ENCODE measurements around the gene GPR62. TPM values are rescaled to one million over a fixed set of nuclear protein-coding genes. Genes with fewer than 3 reads are reported as not detected.

Gene GPR62
- total RNA-seq, 2 donors from 2014 or later, result 0.41 to 0.97 TPM

DNA sequence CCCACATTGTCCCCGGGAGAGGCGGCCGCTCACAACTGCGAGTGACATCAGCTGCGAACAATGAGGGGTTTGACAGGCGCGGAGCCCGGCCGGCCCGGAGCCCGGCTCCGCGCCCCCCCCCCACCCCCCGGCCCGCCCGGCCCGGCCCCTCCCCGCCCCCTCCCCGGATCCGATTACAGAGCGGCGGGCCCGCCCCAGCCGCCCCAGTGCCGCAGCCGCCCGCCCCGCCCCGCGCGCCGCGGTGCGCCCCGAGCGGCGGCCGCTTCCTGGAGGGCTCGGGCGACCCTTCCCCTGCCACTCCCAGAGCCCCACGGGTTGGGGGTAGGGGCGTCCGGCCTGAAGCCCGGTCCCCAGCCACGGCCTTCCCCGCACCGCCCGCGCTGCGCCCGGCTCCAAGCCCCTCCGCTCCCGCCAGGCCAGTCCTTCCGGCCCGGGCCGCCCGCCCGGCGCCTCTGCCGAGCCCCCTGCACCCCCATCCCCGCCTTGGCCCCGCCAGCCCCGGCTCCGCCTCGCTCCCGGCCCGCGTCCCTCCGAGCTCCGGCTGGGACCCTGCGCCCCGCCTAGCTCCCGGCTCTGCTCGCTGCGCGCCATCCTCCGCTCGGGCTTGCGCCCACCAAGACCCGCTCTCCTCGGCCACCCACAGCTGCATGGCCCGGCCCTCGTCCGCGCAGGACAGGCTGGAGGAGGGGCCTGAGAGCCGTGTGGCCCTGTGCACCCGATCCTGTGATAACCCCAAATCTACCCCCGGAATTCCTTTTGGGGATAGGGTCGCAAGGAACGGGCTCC, 12.4 kb downstream of the GPR62 start, which contains the start of gene PCBP4:
TSS of gene PCBP4 (minus strand) at position 71 of the 786 bp plus-strand sequence. CDS start 6,214 bp downstream, outside the sequence.
- 0% methylated on average over 37 of the region's 90 CpGs for WGBS
- peak; percentile 69 for DNase-seq (ENCODE audit: low spot score)
- H3K36me3 ChIP-seq, result no peaks in the 10 kb centered on the region
- intact Hi-C loops (cut with DNase I), result no loop called here
- TF ChIP-seq POLR2AphosphoS5 (IDR thresholded peaks at IDR 0.05) (no peak), POLR2A (IDR thresholded peaks at IDR 0.05) (peak; percentile 46)
- TF ChIP-seq, protein P1, sequence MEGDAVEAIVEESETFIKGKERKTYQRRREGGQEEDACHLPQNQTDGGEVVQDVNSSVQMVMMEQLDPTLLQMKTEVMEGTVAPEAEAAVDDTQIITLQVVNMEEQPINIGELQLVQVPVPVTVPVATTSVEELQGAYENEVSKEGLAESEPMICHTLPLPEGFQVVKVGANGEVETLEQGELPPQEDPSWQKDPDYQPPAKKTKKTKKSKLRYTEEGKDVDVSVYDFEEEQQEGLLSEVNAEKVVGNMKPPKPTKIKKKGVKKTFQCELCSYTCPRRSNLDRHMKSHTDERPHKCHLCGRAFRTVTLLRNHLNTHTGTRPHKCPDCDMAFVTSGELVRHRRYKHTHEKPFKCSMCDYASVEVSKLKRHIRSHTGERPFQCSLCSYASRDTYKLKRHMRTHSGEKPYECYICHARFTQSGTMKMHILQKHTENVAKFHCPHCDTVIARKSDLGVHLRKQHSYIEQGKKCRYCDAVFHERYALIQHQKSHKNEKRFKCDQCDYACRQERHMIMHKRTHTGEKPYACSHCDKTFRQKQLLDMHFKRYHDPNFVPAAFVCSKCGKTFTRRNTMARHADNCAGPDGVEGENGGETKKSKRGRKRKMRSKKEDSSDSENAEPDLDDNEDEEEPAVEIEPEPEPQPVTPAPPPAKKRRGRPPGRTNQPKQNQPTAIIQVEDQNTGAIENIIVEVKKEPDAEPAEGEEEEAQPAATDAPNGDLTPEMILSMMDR (IDR thresholded peaks at IDR 0.05), result no peak
- H3K27me3 ChIP-seq (replicated peaks; ENCODE audit: insufficient read depth), result no peaks in the 10 kb centered on the region
- peak within 1 kb of the TSS; percentile 63 to 83 for H3K4me3 ChIP-seq
- H3K27ac ChIP-seq, result peak within 1 kb of the TSS; percentile 84 to 93
- no peaks in the 10 kb centered on the region for H3K9me3 ChIP-seq
- peaks cover 10% of the 10 kb centered on the region for H3K4me1 ChIP-seq (replicated peaks)

DNA sequence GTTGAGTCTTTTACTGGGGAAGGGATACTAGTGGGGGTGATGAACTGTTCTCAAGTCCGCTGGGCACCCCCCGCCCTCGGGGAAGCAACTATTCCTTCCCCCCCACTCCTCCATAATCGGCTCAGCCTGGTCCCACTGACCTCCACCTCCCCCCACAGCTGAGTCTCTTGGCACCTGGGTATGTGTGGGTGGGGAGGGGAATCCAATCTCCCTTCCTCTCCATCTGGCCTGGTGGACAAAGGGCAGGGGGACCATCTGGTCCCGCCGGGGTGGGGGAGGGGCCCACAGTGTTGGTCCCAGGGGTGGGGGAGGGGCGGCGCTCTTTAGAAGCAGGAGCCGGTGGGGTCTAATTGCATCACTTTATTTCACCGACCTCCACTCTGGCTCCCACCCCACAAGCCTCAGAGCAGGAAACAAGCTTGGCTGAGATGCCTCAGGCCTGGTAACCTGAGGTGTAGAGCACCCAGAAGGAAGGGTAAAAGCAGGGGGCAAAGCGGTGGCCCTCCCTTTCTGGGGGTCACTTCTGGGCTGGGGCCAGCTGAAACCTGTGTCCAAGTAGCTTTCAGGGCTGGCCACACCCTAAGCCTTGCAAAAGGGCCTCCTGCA, 13.1 kb downstream of the GPR62 start:
- Histone ChIP-seq H3K4me1 (replicated peaks) (peaks cover 10% of the 10 kb centered on the region), H3K9me3 (no peaks in the 10 kb centered on the region), H3K36me3 (no peaks in the 10 kb centered on the region), H3K4me3 (peak overlapping the region; percentile 63 to 83), H3K27ac (peak overlapping the region; percentile 84 to 93), H3K27me3 (replicated peaks; ENCODE audit: insufficient read depth) (no peaks in the 10 kb centered on the region)
- intact Hi-C loops (cut with DNase I), result no loop called here
- no peak for TF ChIP-seq POLR2A (IDR thresholded peaks at IDR 0.05)
- TF ChIP-seq, protein P1 (IDR thresholded peaks at IDR 0.05), result no peak
- no peak for DNase-seq (ENCODE audit: low spot score)
- WGBS, result 13% methylated on average over 7 of the region's 11 CpGs

DNA sequence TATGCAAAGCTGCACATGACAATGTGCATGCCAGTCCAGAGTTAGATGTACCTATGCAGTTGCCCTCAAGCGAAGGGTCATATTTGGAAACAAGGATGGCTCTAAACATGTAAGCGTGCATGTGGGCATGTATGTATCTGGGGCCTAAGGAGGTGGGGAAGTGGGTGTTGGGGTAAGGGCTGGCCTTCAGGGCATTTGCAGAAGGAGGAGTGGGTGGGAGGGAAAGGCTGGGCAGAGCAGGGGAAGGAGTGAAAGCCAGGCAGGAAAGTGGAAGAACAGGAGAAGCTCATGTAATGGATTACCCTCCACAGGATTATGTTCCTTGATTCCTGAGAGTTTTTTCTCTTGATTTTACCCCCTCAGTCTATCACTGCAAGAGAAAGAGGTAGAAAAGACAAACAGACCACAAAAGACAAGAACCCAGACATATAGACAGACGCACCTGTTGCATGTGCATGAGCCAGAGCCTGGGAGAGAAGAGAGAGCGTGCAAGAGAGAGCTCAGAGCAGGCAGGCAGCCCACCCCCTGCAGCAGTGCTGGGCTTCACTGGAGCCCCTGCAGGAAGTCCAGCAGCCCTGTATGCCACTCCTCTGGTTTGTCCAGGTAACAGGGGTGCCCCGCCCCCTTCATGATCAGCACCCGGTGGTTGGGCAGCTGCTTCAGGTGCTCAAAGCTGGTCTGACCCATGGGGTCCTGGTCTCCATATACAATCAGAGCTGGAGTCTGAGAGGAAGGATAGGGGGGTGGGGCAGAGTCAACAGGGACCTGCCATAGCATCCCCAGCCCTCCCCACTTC, 13.9 kb downstream of the GPR62 start:
- WGBS, result 81% methylated on average over 6 of the region's 6 CpGs
- peaks cover 12% of the 10 kb centered on the region for H3K4me1 ChIP-seq (replicated peaks)
- no peaks in the 10 kb centered on the region for H3K27me3 ChIP-seq (replicated peaks; ENCODE audit: insufficient read depth)
- TF ChIP-seq POLR2A (IDR thresholded peaks at IDR 0.05) (no peak), POLR2AphosphoS5 (IDR thresholded peaks at IDR 0.05) (no peak)
- TF ChIP-seq, protein P1 (IDR thresholded peaks at IDR 0.05), result no peak
- no peak overlapping the region for H3K4me3 ChIP-seq
- DNase-seq (ENCODE audit: low spot score), result no peak
- H3K27ac ChIP-seq, result no peak overlapping the region
- no peaks in the 10 kb centered on the region for H3K36me3 ChIP-seq
- no peaks in the 10 kb centered on the region for H3K9me3 ChIP-seq
- intact Hi-C loops (cut with DNase I), result no loop called here

DNA sequence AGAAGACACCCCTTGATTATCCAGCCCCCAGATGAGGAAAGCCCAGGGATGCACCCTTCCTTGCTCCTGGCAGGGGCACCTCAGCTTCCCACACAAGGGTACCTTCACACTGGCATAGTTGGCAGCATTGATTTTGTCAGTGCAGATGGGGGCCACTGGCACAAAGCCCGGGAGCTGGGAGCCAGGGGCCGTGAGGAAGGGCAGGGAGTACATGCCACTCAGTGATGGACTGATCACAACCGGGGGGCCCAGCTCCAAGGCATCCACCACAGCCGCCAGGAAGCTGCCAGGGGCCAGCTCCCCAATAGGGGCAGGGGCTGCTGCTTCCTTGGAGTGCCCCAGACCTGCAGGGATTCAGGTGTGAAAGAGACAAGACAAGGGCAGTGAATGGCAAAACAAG, 14.7 kb downstream of the GPR62 start:
- WGBS, result 74% methylated on average over 4 of the region's 4 CpGs
- no peak overlapping the region for H3K4me3 ChIP-seq
- H3K4me1 ChIP-seq (replicated peaks), result peaks cover 19% of the 10 kb centered on the region
- H3K27me3 ChIP-seq (replicated peaks; ENCODE audit: insufficient read depth), result no peaks in the 10 kb centered on the region
- TF ChIP-seq POLR2AphosphoS5 (IDR thresholded peaks at IDR 0.05) (no peak), POLR2A (IDR thresholded peaks at IDR 0.05) (no peak)
- TF ChIP-seq, protein P1 (IDR thresholded peaks at IDR 0.05), result no peak
- no peak overlapping the region for H3K27ac ChIP-seq
- no peak for DNase-seq (ENCODE audit: low spot score)
- intact Hi-C loops (cut with DNase I), result no loop called here
- no peaks in the 10 kb centered on the region for H3K36me3 ChIP-seq
- H3K9me3 ChIP-seq, result no peaks in the 10 kb centered on the region

All from prostate gland (tissue), 2 donors.